GM23338 (cell line): ENCODE data around the gene CELF4.

Experiments
- EZH2 ChIP-seq: fragments of 200-600 bp; sonication (generic); IDR thresholded peaks from one replicate; pipeline ENCODE4 v1.8.0; 2017; ENCODE audit warnings: antibody characterized with exemption, mild to moderate bottlenecking, low read depth; ENCODE audit not compliant: unreplicated experiment
- POLR2AphosphoS5 ChIP-seq: IDR thresholded peaks from 2 replicates; pipeline ENCODE4 v1.6.1; 2016; ENCODE audit warnings: antibody characterized with exemption, low read depth
- STAT1 ChIP-seq: IDR thresholded peaks from one replicate; pipeline ENCODE4 v1.6.1; 2016; ENCODE audit warnings: antibody characterized with exemption; ENCODE audit not compliant: unreplicated experiment
- ZNF114 ChIP-seq: fragments of 250-450 bp; sonication (Bioruptor Pico); IDR thresholded peaks from 2 replicates; pipeline ENCODE4 v1.5.0; 2020; ENCODE audit warnings: mild to moderate bottlenecking, moderate library complexity
- TF ChIP-seq, protein P1 (sequence below): IDR thresholded peaks from 2 replicates; pipeline ENCODE4 v1.6.1; 2016; ENCODE audit warnings: antibody characterized with exemption
- TF ChIP-seq, protein P2 (sequence below), 2 experiments: fragments of 200-600 bp in 1 of 2; sonication (generic) in 1 of 2; conservative IDR thresholded peaks; 2 replicates each; pipeline versions ENCODE4 v1.5.1 to v1.6.1; 2016 to 2017; ENCODE audit warnings: antibody characterized with exemption in 2 of 2, low read depth in 2 of 2, mild to moderate bottlenecking in 2 of 2, moderate library complexity in 1 of 2

DNA sequence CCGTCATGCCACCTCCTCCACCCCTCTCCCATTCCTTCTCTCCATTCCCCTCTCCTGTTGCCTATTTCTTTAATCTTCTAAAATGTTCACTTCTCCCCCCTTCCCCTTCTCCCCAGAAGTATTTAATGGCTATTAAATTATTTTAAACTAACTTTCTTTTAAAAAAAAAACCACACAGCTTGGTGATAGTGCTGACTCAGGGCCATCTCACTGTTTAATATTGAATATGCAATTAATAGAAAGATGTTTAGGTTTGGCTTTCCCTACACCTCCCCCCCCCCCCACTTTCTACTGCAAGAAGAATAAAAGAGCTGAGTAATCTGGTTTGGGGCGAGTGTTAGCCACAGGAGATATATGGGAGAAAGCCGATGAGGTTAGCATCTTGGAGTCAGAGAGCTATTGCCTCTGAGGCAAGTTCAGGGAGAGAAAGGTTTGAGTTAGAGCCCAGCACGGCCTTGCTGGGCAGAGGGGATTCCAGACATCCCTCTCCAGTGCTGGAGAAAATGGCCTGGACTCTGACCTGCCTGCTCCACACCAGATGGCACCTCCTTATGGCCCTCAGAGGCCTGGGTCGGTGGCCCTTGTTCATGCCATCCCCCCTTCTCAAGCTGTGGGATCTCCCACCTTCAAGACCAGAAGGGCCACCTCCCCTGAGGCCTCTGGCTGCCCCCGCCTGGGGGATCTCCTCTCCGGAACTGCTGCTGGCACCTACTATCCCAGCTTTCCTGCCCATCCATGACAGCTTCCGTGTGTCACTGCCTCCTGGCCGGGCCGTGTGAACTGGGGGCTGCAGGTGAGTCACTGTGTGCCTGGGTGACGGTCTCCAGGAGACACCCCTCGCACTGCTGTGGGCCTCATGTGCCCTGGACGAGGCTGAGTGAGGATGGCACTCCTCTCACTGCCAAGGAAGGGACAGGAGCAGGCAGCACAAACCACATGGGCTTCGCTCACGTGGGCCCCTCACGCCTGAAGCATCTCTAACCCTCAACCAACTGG, 246.9 kb downstream of the CELF4 start:
- TF ChIP-seq ZNF114 (CRISPR knock-in tag) (no peak), POLR2AphosphoS5 (no peak), EZH2 (no peak), STAT1 (no peak)
- TF ChIP-seq, protein P1, sequence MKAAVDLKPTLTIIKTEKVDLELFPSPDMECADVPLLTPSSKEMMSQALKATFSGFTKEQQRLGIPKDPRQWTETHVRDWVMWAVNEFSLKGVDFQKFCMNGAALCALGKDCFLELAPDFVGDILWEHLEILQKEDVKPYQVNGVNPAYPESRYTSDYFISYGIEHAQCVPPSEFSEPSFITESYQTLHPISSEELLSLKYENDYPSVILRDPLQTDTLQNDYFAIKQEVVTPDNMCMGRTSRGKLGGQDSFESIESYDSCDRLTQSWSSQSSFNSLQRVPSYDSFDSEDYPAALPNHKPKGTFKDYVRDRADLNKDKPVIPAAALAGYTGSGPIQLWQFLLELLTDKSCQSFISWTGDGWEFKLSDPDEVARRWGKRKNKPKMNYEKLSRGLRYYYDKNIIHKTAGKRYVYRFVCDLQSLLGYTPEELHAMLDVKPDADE: no peak
- TF ChIP-seq, protein P2, sequence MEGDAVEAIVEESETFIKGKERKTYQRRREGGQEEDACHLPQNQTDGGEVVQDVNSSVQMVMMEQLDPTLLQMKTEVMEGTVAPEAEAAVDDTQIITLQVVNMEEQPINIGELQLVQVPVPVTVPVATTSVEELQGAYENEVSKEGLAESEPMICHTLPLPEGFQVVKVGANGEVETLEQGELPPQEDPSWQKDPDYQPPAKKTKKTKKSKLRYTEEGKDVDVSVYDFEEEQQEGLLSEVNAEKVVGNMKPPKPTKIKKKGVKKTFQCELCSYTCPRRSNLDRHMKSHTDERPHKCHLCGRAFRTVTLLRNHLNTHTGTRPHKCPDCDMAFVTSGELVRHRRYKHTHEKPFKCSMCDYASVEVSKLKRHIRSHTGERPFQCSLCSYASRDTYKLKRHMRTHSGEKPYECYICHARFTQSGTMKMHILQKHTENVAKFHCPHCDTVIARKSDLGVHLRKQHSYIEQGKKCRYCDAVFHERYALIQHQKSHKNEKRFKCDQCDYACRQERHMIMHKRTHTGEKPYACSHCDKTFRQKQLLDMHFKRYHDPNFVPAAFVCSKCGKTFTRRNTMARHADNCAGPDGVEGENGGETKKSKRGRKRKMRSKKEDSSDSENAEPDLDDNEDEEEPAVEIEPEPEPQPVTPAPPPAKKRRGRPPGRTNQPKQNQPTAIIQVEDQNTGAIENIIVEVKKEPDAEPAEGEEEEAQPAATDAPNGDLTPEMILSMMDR (conservative IDR thresholded peaks at IDR 0.05; ENCODE audit: low read depth in 2 of 2): no peak
